GM12878 (cell line): ENCODE results near the gene IL17RB. TPM values are rescaled to one million over a fixed set of nuclear protein-coding genes. Genes with fewer than 3 reads are reported as not detected.

Experiments used
- ATAC-seq: fragments of 200-7000 bp; cut with Tn5 transposase; 3 replicates; pipeline ENCODE4 v1.9.1; 2020; ENCODE audit warnings: mild to moderate bottlenecking, moderate library complexity
- BruUV-seq: library from RNA; stranded (reverse); fragments of 400-500 nt; replicated peaks from 2 replicates; lab custom pipeline; 2021; lab: Mats Ljungman, UMichigan
- CTCF ChIA-PET: fragments of 300-600 bp; sonication (Branson Sonifier 250); formaldehyde crosslinking; extraction: SDS; loops from one replicate; lab custom pipeline; 2021; ENCODE audit warnings: inconsistent platforms; lab: Yijun Ruan, JAX
- POLR2A ChIA-PET: fragments of 350-600 bp; formaldehyde crosslinking; extraction: SDS; loops from one replicate; lab custom pipeline; 2021; ENCODE audit warnings: inconsistent platforms; lab: Charles Lee
- RAD21 ChIA-PET: fragments of 300-600 bp; sonication (Branson Sonifier 250); formaldehyde crosslinking; loops from one replicate; lab custom pipeline; 2023; ENCODE audit warnings: antibody characterized with exemption; ENCODE audit not compliant: unreplicated experiment; lab: Charles Lee
- SMC1A ChIA-PET: fragments of 300-600 bp; sonication (Branson Sonifier 250); formaldehyde crosslinking; loops from one replicate; lab custom pipeline; 2023; ENCODE audit not compliant: unreplicated experiment, uncharacterized antibody; lab: Charles Lee
- DNase-seq: peaks from one replicate; pipeline ENCODE4 v3.0.0-alpha.2; 2011; ENCODE audit warnings: low read depth, low spot score
- FAIRE-seq: peaks from 3 replicates; lab custom pipeline; 2011; peaks lifted over from hg19 to GRCh38; lab: Jason Lieb, UNC
- H2AFZ ChIP-seq: 2 replicates; pipeline ENCODE4 v1.6.0; 2011; ENCODE audit warnings: low read depth, low read length, control low read depth; ENCODE audit not compliant: control insufficient read depth
- H3K27ac ChIP-seq: 2 replicates; pipeline ENCODE4 v1.5.1; 2011; ENCODE audit warnings: control low read depth; ENCODE audit not compliant: control insufficient read depth, insufficient read depth
- H3K27me3 ChIP-seq, 2 experiments: replicated peaks in 1 of 2; 2 replicates each; pipeline versions ENCODE4 v1.6.0 to v1.6.1; 2011; ENCODE audit warnings: low read length in 1 of 2; ENCODE audit not compliant: control insufficient read depth in 2 of 2, insufficient read depth in 2 of 2
- H3K36me3 ChIP-seq, 2 experiments: 2 replicates each; pipeline ENCODE4 v1.5.1; 2011; ENCODE audit warnings: low read length in 1 of 2; ENCODE audit not compliant: control insufficient read depth in 2 of 2, insufficient read depth in 2 of 2
- H3K4me1 ChIP-seq: 2 replicates; pipeline ENCODE4 v1.6.1; 2011; ENCODE audit warnings: mild to moderate bottlenecking, low read length, moderate library complexity, mixed read lengths; ENCODE audit not compliant: control insufficient read depth, insufficient read depth
- H3K4me2 ChIP-seq: 2 replicates; pipeline ENCODE4 v1.6.0; 2011; ENCODE audit warnings: control low read depth; ENCODE audit not compliant: control insufficient read depth, insufficient read depth
- H3K4me3 ChIP-seq: fragments of 200-600 bp; sonication (generic); 2 replicates; pipeline ENCODE4 v1.5.1; 2016
- H3K79me2 ChIP-seq: 2 replicates; pipeline ENCODE4 v1.6.0; 2011; ENCODE audit warnings: low read length; ENCODE audit not compliant: control insufficient read depth, insufficient read depth
- H3K9ac ChIP-seq: 2 replicates; pipeline ENCODE4 v1.8.0; 2011; ENCODE audit warnings: low read length, control low read depth, mixed read lengths; ENCODE audit not compliant: control insufficient read depth, insufficient read depth
- H3K9me3 ChIP-seq: replicated peaks from 3 replicates; pipeline ENCODE4 v1.5.1; 2011; ENCODE audit warnings: mild to moderate bottlenecking, low read length; ENCODE audit not compliant: control insufficient read depth, insufficient read depth
- H4K20me1 ChIP-seq: 2 replicates; pipeline ENCODE4 v1.6.0; 2011; ENCODE audit not compliant: control insufficient read depth, insufficient read depth
- BCL3 ChIP-seq: IDR thresholded peaks from 2 replicates; pipeline ENCODE4 v1.6.1; 2011; ENCODE audit warnings: borderline replicate concordance, low read depth, mild to moderate bottlenecking, moderate library complexity, low read length; ENCODE audit not compliant: insufficient read depth, poor library complexity, severe bottlenecking
- CHD1 ChIP-seq: IDR thresholded peaks from 2 replicates; pipeline ENCODE4 v1.6.1; 2012; ENCODE audit warnings: low read depth, low read length, improper control_type of control experiment
- CHD2 ChIP-seq: IDR thresholded peaks from 2 replicates; pipeline ENCODE4 v1.6.1; 2011; ENCODE audit warnings: low read depth, low read length, improper control_type of control experiment, borderline replicate concordance
- E2F8 ChIP-seq: fragments of 450-650 bp; IDR thresholded peaks from 2 replicates; pipeline ENCODE4 v1.6.1; 2018; ENCODE audit warnings: mild to moderate bottlenecking, low read depth, moderate library complexity; ENCODE audit not compliant: partially characterized antibody
- EP300 ChIP-seq, 2 experiments: fragments of 150-350 bp in 1 of 2; IDR thresholded peaks; 2 replicates each; pipeline ENCODE4 v1.6.1; 2011 to 2012; ENCODE audit warnings: low read depth in 2 of 2, low read length in 2 of 2, borderline replicate concordance in 1 of 2, improper control_type of control experiment in 1 of 2, inconsistent platforms in 1 of 2; ENCODE audit not compliant: control insufficient read depth in 1 of 2
- FOS ChIP-seq: IDR thresholded peaks from 3 replicates; pipeline ENCODE4 v1.6.1; 2011; ENCODE audit warnings: borderline replicate concordance; ENCODE audit not compliant: insufficient read length; ENCODE audit errors: extremely low read depth
- FOXK2 ChIP-seq: fragments of 450-650 bp; IDR thresholded peaks from 2 replicates; pipeline ENCODE4 v1.6.1; 2017; ENCODE audit warnings: mild to moderate bottlenecking, moderate library complexity
- JUNB ChIP-seq: IDR thresholded peaks from 2 replicates; pipeline ENCODE4 v1.6.1; 2016; ENCODE audit warnings: antibody characterized with exemption, mild to moderate bottlenecking
- MYB ChIP-seq: fragments of 150-350 bp; IDR thresholded peaks from 2 replicates; pipeline ENCODE4 v1.6.1; 2014; ENCODE audit warnings: mild to moderate bottlenecking, low read depth, low read length, borderline replicate concordance
- PAX5 ChIP-seq: IDR thresholded peaks from 2 replicates; pipeline ENCODE4 v1.6.1; 2011; ENCODE audit warnings: low read depth, low read length, borderline replicate concordance
- PAX8 ChIP-seq: fragments of 450-650 bp; IDR thresholded peaks from 2 replicates; pipeline ENCODE4 v1.6.1; 2017; ENCODE audit warnings: mild to moderate bottlenecking, moderate library complexity
- TARDBP ChIP-seq: IDR thresholded peaks from 2 replicates; pipeline ENCODE4 v1.6.1; 2016; ENCODE audit warnings: borderline replicate concordance
- ZNF384 ChIP-seq: IDR thresholded peaks from 2 replicates; pipeline ENCODE4 v1.6.1; 2012; ENCODE audit warnings: low read depth, mild to moderate bottlenecking, low read length, improper control_type of control experiment, borderline replicate concordance
- WGBS: methylation state at CpG from one replicate; pipeline ENCODE4 v1.1.6; 2016; ENCODE audit warnings: low lambda C conversion rate; ENCODE audit not compliant: insufficient replicate concordance, insufficient coverage; ENCODE audit errors: missing lambda C conversion rate; 5-methylcytosine and 5-hydroxymethylcytosine counted together
- in situ Hi-C: fragments of 300-500 bp; cut with MboI; formaldehyde crosslinking; loops from 9 replicates; pipeline ENCODE4 v1.14.3; 2018; ENCODE audit warnings: mixed read lengths
- intact Hi-C: fragments of 100-400 bp; cut with micrococcal nuclease; formaldehyde crosslinking; loops from one replicate; pipeline ENCODE4 v1.14.2; 2022; ENCODE audit not compliant: unreplicated experiment
- polyA plus RNA-seq, 11 experiments: library from polyadenylated mRNA; depleted of rRNA in 4 of 11; unstranded in 6 of 11; stranded (reverse) in 5 of 11; fragments of >200 nt; fragmentation: Nextera tagmentation in 4 of 11; fragmentation: Illumina TruSeq in 1 of 11; extraction: Ambion mirVana in 4 of 11; extraction: Trizol in 1 of 11; gene quantifications; 1 replicate in 1 of 11; 2 replicates in 10 of 11; pipeline versions ENCODE4 v1.2.1 to v1.2.3, GENCODE V29; 2011 to 2016; ENCODE audit warnings: inconsistent platforms in 2 of 11, missing spikeins in 2 of 11, low read depth in 1 of 11
- total RNA-seq, 4 experiments: library from RNA; depleted of rRNA in 3 of 4; stranded (reverse); fragments of >200 nt in 3 of 4; fragmentation: Illumina TruSeq in 1 of 4; extraction: Trizol in 1 of 4; gene quantifications; 2 replicates each; pipeline versions ENCODE4 v1.2.1 to v1.2.3, GENCODE V29; 2013 to 2021

IL17RB gene
- total and polyA plus RNA-seq, 10 of the 15 experiments (the other 5 are each of a cell fraction or from before 2014, with no cell fraction given): 1.9 to 17.2 (median 2.9) TPM

- no peak overlapping the region for H2AFZ ChIP-seq
- WGBS: 48% methylated on average over 10 of the region's 10 CpGs
- H3K36me3 ChIP-seq: peaks cover 2 to 4% of the 10 kb centered on the region in 2 experiments; a peak in 3 of 4 replicates
- no peak overlapping the region for H3K9ac ChIP-seq
- RAD21 ChIA-PET: no interaction called here
- POLR2A ChIA-PET: no interaction called here
- intact Hi-C loops: no loop called here
- no peaks in the 10 kb centered on the region for H3K4me1 ChIP-seq
- no peaks in the 10 kb centered on the region for H3K9me3 ChIP-seq
- no peak overlapping the region for H3K4me2 ChIP-seq
- CTCF ChIA-PET: no interaction called here
- no peak for DNase-seq
- H4K20me1 ChIP-seq: no peaks in the 10 kb centered on the region
- no peaks in the 10 kb centered on the region for H3K79me2 ChIP-seq
- FAIRE-seq: no peak
- SMC1A ChIA-PET: no interaction called here
- in situ Hi-C loops: no loop called here
- TF ChIP-seq FOS (no peak), BCL3 (no peak), PAX5 (no peak), PAX8 (no peak), CHD1 (no peak), ZNF384 (no peak), TARDBP (no peak), FOXK2 (no peak), CHD2 (no peak), E2F8 (no peak), MYB (no peak), EP300 (IDR thresholded peaks at IDR 0.05; ENCODE audit: borderline replicate concordance in 1 of 2, control insufficient read depth in 1 of 2, low read depth in 2 of 2, low read length in 2 of 2) (no peak), JUNB (no peak)
- BruUV-seq: no TSS peak
- H3K27me3 ChIP-seq: no peaks in the 10 kb centered on the region
- H3K27ac ChIP-seq: no peak overlapping the region
- no peak overlapping the region for H3K4me3 ChIP-seq
- ATAC-seq: no peak
Observed at GRCh38 chr3:53823956-53824657, 22.3 kb upstream of the IL17RB start.
